Thyroid gland (tissue), 4 donors: ENCODE results near the gene SYNE3.

Experiments used
- POLR2A ChIP-seq, 2 donors: fragments of 450-650 bp; IDR thresholded peaks; one replicate each; pipeline ENCODE4 v1.6.1; 2017; ENCODE audit warnings: antibody characterized with exemption in 2 of 2, mild to moderate bottlenecking in 2 of 2, moderate library complexity in 1 of 2
- TF ChIP-seq, protein P1 (sequence below), 6 experiments: fragments of 200-600 bp in 3 of 6; fragments of 450-650 bp in 3 of 6; sonication (generic) in 3 of 6; IDR thresholded peaks; one replicate each; pipeline ENCODE4 v1.5.1; 2016 to 2019; ENCODE audit warnings: antibody characterized with exemption in 6 of 6, mild to moderate bottlenecking in 2 of 6, inconsistent platforms in 1 of 6, moderate library complexity in 1 of 6

GRCh38 chr14:95557291-95557690, 40.8 kb upstream of the SYNE3 start:
- no peak for TF ChIP-seq POLR2A (IDR thresholded peaks at IDR 0.05)
- TF ChIP-seq, protein P1, sequence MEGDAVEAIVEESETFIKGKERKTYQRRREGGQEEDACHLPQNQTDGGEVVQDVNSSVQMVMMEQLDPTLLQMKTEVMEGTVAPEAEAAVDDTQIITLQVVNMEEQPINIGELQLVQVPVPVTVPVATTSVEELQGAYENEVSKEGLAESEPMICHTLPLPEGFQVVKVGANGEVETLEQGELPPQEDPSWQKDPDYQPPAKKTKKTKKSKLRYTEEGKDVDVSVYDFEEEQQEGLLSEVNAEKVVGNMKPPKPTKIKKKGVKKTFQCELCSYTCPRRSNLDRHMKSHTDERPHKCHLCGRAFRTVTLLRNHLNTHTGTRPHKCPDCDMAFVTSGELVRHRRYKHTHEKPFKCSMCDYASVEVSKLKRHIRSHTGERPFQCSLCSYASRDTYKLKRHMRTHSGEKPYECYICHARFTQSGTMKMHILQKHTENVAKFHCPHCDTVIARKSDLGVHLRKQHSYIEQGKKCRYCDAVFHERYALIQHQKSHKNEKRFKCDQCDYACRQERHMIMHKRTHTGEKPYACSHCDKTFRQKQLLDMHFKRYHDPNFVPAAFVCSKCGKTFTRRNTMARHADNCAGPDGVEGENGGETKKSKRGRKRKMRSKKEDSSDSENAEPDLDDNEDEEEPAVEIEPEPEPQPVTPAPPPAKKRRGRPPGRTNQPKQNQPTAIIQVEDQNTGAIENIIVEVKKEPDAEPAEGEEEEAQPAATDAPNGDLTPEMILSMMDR (IDR thresholded peaks at IDR 0.05), result no peak
